GM12801 (cell line): ENCODE measurements around the gene PRKAR2B.

Experiments used
- TF ChIP-seq, protein P1 (sequence below): IDR thresholded peaks from one replicate; pipeline ENCODE4 v1.5.1; 2011; ENCODE audit warnings: control low read depth; ENCODE audit not compliant: insufficient read length; ENCODE audit errors: extremely low read depth

Gene PRKAR2B

DNA sequence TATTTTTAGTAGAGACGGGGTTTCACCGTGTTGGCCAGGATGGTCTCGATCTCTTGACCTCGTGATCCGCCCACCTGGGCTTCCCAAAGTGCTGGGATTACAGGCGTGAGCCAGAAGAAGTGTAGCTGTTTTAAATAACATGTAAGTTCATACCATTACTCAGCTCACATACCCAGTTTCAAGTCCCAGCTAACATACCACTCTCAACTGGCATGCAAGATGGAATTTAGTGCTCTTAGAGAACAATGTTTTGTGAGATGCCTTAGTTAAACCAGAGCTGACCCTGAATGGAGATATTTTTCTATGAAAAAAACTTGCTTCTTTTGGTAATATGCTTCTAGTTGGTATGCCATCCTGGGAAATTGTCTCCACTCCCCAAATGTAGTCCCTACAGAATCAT is 161.6 kb downstream of the PRKAR2B start:
- TF ChIP-seq, protein P1, sequence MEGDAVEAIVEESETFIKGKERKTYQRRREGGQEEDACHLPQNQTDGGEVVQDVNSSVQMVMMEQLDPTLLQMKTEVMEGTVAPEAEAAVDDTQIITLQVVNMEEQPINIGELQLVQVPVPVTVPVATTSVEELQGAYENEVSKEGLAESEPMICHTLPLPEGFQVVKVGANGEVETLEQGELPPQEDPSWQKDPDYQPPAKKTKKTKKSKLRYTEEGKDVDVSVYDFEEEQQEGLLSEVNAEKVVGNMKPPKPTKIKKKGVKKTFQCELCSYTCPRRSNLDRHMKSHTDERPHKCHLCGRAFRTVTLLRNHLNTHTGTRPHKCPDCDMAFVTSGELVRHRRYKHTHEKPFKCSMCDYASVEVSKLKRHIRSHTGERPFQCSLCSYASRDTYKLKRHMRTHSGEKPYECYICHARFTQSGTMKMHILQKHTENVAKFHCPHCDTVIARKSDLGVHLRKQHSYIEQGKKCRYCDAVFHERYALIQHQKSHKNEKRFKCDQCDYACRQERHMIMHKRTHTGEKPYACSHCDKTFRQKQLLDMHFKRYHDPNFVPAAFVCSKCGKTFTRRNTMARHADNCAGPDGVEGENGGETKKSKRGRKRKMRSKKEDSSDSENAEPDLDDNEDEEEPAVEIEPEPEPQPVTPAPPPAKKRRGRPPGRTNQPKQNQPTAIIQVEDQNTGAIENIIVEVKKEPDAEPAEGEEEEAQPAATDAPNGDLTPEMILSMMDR = no peak

DNA sequence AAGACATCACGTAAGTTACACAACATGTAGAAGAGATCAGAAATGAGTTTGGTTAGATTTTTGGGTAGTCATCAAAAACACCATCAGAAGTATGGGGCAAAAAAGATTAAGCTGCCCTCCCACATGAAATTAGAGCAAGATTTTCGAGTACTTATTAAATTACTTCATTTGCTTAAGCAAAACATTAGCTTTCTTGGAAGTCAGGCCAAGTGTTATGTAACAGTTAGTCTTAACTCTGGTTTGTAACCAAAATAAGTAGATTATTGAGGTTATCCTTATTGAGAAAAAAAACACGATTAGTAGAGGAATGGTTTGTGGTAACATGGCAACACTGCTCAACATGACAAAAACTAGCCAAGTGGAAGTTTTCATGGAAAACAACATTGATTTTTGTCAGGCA is 162.2 kb downstream of the PRKAR2B start:
- TF ChIP-seq, protein P1 = no peak

DNA sequence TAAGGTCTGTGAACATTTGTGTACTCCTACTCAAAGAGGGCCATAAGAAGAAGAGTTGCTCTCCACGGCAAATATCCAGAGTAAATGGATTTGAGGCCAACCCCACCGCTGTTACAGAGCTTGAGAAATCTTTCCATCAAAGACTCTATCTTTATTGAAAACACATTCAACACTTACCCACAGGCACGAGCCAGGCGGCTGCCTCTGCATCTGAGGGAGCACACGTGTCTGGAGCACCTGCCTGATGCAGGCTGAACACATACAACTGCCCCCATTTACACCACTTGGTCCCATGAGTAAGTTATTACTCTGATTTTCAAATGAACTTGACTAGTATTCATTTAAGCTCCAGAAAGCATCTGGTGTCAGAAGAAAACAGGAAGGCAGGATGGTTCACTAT is 163.0 kb downstream of the PRKAR2B start:
- TF ChIP-seq, protein P1 = no peak

DNA sequence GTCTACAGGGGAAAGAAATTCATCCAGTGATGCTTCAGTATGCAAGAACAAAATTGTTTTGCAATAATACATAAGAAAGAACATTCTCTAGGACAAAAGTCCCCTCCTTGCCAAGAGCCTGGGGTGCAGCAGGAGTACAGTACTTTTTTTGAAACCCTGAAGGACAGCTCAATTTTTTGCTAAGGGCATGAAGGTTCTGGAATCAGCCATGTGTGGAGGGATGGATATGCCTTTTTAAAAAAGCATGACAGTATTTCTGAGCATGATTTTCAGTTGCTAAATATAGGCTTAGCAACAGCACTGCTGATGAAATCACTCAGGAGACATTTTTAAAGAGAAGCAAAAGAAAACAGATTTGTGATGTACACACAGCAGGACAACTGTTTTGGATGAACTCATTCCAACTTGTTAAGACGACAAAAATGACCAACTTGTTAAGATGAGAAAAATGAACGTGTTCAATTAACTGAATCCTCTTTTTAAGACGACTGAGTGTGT is 163.6 kb downstream of the PRKAR2B start:
- TF ChIP-seq, protein P1 = no peak

DNA sequence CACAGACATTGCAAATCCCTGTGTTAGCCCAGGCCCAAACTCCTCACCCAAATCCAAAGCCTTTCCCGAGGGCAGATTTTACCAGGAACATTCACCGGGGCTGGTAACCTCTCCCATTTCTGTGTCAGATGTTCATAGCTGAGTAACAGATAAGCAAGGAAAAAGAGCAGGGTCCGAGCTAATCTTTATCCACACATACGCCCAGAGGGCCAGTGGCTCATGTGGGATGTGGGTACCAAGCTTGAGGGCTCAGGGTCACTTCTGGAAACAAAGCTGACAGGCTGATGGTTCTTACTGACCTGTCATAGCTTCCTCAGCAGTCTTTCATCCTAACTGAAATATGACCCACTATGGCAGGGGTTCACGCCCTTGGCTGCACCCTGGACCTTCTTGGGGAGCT is 164.1 kb downstream of the PRKAR2B start:
- TF ChIP-seq, protein P1 = no peak

DNA sequence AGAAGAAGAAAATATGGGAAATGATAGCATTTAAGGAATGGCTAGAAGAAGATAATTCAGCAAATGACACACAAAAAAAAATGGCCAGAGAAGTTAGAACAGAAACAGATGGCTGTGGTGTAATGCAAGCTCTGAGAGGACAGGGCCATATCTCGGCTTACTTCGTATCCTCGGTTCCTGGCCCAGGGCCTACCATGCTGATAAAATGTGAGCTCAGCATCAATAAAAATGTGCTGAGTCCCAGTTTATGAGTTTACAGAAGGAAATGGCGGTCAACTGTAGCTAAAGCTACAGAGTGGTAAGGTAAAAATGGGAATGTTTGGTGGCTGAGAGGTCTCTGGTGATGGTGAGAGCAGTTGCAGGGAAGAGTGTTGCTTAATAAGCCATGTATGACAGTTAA is 165.1 kb downstream of the PRKAR2B start:
- TF ChIP-seq, protein P1 = no peak

DNA sequence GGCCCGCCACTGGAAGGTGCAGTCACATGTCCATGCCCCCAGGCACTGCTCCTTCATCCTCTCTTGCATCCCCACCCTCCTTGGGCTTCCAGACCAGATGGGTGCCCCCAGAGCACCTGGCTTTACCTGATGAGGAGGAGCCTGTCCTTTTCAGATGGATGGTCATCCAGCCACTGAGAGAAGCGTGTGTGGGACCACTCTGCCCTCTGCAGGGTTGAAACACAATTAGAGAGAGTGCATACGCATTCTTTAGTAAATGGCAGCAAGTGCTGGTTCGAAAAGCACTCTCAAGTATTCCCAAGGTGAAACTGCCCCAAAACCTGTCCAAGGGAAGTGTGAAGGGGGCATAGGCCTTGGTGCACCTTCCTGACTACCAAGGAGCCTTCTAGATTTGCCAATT is 165.9 kb downstream of the PRKAR2B start:
- TF ChIP-seq, protein P1 = no peak
